ENCODE data around the gene CHCHD3. TPM values are rescaled to one million over a fixed set of nuclear protein-coding genes. Genes with fewer than 3 reads are reported as not detected.
A peak's percentile ranks its signal among the peaks of the same experiment; 100 is the strongest.

Gene CHCHD3
- total RNA-seq, 1 donor: 99.7 TPM

GRCh38 chr7:132789281-132789680 lies 292.6 kb downstream of the CHCHD3 start:
- DNase-seq (ENCODE audit: low read depth): no peak
- H3K4me3 ChIP-seq (ENCODE audit: low read depth, low read length): no peak overlapping the region
- TF ChIP-seq, protein P1, sequence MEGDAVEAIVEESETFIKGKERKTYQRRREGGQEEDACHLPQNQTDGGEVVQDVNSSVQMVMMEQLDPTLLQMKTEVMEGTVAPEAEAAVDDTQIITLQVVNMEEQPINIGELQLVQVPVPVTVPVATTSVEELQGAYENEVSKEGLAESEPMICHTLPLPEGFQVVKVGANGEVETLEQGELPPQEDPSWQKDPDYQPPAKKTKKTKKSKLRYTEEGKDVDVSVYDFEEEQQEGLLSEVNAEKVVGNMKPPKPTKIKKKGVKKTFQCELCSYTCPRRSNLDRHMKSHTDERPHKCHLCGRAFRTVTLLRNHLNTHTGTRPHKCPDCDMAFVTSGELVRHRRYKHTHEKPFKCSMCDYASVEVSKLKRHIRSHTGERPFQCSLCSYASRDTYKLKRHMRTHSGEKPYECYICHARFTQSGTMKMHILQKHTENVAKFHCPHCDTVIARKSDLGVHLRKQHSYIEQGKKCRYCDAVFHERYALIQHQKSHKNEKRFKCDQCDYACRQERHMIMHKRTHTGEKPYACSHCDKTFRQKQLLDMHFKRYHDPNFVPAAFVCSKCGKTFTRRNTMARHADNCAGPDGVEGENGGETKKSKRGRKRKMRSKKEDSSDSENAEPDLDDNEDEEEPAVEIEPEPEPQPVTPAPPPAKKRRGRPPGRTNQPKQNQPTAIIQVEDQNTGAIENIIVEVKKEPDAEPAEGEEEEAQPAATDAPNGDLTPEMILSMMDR (IDR thresholded peaks at IDR 0.05; ENCODE audit: insufficient read depth, low read length): no peak

DNA sequence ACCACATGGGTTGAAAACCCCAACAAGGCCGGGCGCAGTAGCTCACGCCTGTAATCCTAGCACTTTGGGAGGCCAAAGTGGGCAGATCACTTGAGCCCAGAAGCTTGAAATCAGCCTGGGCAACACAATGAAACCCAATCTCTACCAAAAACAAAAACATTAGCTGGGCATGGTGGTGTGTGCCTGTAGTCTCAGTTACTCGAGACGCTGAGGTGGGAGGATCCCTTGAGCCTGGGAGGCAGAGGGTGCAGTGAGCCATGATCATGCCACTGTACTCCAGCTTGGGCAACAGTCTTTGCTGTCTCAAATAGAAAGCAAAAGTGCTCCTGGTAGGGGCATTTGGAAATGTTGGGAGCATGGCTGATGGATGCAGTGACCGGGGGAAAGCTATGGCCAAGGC lies 296.0 kb downstream of the CHCHD3 start:
- H3K4me3 ChIP-seq (ENCODE audit: low read depth, low read length): no peak overlapping the region
- TF ChIP-seq, protein P1 (IDR thresholded peaks at IDR 0.05; ENCODE audit: insufficient read depth, low read length): no peak
- DNase-seq (ENCODE audit: low read depth): no peak

DNA sequence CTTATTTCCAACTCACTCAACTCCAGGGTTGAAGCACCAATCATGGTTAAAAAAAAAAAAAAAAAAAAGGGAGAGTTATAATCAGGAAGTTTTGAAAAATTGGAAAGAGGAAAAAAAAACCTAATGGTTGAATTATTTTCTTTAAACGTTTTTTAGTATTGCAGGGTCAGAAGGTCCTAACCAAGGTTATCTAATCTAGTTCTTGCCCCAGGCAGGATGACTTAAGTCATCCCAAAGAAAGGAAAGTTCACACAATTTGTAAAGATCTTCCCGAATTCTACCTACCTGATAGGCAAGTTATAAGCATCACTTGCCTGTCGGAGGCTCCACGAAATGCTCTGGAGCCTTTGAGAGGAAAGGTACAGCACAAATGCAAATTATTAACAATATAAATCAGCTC lies 297.5 kb downstream of the CHCHD3 start:
- H3K4me3 ChIP-seq (ENCODE audit: low read depth, low read length): no peak overlapping the region
- TF ChIP-seq, protein P1 (IDR thresholded peaks at IDR 0.05; ENCODE audit: insufficient read depth, low read length): no peak
- no peak for DNase-seq (ENCODE audit: low read depth)

- peak; percentile 79 for DNase-seq (ENCODE audit: low read depth)
Observed at GRCh38 chr7:132783824-132784223, 298.1 kb downstream of the CHCHD3 start.

GRCh38 chr7:132782777-132783640 lies 298.9 kb downstream of the CHCHD3 start:
- peak; percentile 76 for DNase-seq (ENCODE audit: low read depth)
- TF ChIP-seq, protein P1 (IDR thresholded peaks at IDR 0.05; ENCODE audit: insufficient read depth, low read length): no peak

More at GRCh38 chr7:132783824-132784223, 298.1 kb downstream of the CHCHD3 start:
- TF ChIP-seq, protein P1 (IDR thresholded peaks at IDR 0.05; ENCODE audit: insufficient read depth, low read length): no peak
- H3K4me3 ChIP-seq (ENCODE audit: low read depth, low read length): no peak overlapping the region

DNA sequence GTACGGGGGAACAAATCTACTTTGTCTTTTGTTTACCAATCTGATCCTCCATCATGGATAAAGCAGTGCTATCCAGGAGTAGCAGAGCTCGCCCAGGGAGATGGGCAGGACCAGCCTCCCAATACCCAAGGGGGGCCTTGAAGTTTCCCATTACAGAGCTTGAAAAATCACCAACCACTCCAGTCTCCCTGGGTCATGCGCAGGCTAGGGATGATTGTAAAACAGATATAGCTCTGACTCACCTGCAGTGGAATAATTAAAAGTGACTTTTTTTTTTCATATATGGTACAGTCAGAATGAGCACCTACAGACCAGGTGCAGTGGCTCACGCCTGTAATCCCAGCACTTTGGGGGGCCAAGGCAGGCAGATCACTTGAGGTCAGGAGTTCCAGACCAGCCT lies 301.1 kb downstream of the CHCHD3 start:
- no peak overlapping the region for H3K4me3 ChIP-seq (ENCODE audit: low read depth, low read length)
- TF ChIP-seq, protein P1 (IDR thresholded peaks at IDR 0.05; ENCODE audit: insufficient read depth, low read length): no peak
- no peak for DNase-seq (ENCODE audit: low read depth)

More at GRCh38 chr7:132782777-132783640, 298.9 kb downstream of the CHCHD3 start:
- H3K4me3 ChIP-seq (ENCODE audit: low read depth, low read length): no peak overlapping the region
